K562 (cell line): Measurements from ENCODE around the gene MTCH2.

Experiments used
- BRCA1 ChIP-seq, 2 experiments: fragments of 450-650 bp in 1 of 2; sonication (generic) in 1 of 2; formaldehyde crosslinking in 1 of 2; IDR thresholded peaks; 2 replicates each; pipeline versions ENCODE4 v1.5.0 to v1.6.1; 2017 to 2020; ENCODE audit warnings: mild to moderate bottlenecking in 1 of 2, missing genetic modification reagents in 1 of 2
- MEIS2 ChIP-seq: fragments of 450-650 bp; IDR thresholded peaks from 2 replicates; pipeline ENCODE4 v1.6.1; 2014; ENCODE audit warnings: mild to moderate bottlenecking; ENCODE audit not compliant: partially characterized antibody
- TF ChIP-seq, protein P1 (sequence below): fragments of 250-450 bp; sonication (Bioruptor Pico); IDR thresholded peaks from 2 replicates; pipeline ENCODE4 v1.8.0; 2022; ENCODE audit warnings: moderate library complexity, mild to moderate bottlenecking, inconsistent platforms
- TF ChIP-seq, protein P2 (sequence below), 3 experiments: IDR thresholded peaks in 2 of 3; conservative IDR thresholded peaks in 1 of 3; 2 replicates each; pipeline ENCODE4 v1.5.1; 2011 to 2012; ENCODE audit warnings: low read length in 3 of 3, mild to moderate bottlenecking in 3 of 3, control low read depth in 2 of 3, improper control_type of control experiment in 1 of 3, inconsistent platforms in 1 of 3, low read depth in 1 of 3, mixed read lengths in 1 of 3, moderate library complexity in 1 of 3; ENCODE audit not compliant: insufficient read depth in 2 of 3
- TF ChIP-seq, protein P3 (sequence below): IDR thresholded peaks from 3 replicates; pipeline ENCODE4 v1.6.1; 2011; ENCODE audit warnings: borderline replicate concordance, mild to moderate bottlenecking, moderate library complexity; ENCODE audit not compliant: insufficient read length; ENCODE audit errors: extremely low read depth

DNA sequence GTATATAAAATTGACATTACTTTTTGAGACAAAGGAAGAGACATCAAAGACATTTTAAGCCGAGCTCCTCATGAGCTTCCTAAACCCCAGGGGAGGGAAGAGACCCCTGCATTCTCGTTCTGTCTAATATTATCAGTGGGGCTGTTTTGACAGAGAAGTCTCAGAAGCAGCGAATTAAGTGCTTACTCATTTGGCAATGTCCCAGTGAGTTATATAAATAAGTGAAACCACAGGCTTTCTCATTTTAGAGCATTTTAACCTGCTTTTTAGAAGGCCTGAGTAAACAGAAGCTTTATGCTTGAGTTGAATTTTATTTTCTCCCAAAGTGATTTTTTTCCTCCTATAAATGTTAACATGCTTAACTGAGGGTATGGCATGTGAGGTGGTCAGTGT lies 24.9 kb downstream of the MTCH2 start:
- TF ChIP-seq, protein P1, sequence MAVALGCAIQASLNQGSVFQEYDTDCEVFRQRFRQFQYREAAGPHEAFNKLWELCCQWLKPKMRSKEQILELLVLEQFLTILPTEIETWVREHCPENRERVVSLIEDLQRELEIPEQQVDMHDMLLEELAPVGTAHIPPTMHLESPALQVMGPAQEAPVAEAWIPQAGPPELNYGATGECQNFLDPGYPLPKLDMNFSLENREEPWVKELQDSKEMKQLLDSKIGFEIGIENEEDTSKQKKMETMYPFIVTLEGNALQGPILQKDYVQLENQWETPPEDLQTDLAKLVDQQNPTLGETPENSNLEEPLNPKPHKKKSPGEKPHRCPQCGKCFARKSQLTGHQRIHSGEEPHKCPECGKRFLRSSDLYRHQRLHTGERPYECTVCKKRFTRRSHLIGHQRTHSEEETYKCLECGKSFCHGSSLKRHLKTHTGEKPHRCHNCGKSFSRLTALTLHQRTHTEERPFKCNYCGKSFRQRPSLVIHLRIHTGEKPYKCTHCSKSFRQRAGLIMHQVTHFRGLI: no peak
- TF ChIP-seq BRCA1 (IDR thresholded peaks at IDR 0.05) (no peak), BRCA1 (CRISPR knock-in tag; IDR thresholded peaks at IDR 0.05) (no peak), MEIS2 (no peak)
- TF ChIP-seq, protein P2, sequence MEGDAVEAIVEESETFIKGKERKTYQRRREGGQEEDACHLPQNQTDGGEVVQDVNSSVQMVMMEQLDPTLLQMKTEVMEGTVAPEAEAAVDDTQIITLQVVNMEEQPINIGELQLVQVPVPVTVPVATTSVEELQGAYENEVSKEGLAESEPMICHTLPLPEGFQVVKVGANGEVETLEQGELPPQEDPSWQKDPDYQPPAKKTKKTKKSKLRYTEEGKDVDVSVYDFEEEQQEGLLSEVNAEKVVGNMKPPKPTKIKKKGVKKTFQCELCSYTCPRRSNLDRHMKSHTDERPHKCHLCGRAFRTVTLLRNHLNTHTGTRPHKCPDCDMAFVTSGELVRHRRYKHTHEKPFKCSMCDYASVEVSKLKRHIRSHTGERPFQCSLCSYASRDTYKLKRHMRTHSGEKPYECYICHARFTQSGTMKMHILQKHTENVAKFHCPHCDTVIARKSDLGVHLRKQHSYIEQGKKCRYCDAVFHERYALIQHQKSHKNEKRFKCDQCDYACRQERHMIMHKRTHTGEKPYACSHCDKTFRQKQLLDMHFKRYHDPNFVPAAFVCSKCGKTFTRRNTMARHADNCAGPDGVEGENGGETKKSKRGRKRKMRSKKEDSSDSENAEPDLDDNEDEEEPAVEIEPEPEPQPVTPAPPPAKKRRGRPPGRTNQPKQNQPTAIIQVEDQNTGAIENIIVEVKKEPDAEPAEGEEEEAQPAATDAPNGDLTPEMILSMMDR (IDR thresholded peaks at IDR 0.05 in 2 of 3, conservative IDR thresholded peaks at IDR 0.05 in 1 of 3; ENCODE audit: insufficient read depth in 2 of 3, low read depth in 1 of 3, low read length in 3 of 3): no peak
- TF ChIP-seq, protein P3, sequence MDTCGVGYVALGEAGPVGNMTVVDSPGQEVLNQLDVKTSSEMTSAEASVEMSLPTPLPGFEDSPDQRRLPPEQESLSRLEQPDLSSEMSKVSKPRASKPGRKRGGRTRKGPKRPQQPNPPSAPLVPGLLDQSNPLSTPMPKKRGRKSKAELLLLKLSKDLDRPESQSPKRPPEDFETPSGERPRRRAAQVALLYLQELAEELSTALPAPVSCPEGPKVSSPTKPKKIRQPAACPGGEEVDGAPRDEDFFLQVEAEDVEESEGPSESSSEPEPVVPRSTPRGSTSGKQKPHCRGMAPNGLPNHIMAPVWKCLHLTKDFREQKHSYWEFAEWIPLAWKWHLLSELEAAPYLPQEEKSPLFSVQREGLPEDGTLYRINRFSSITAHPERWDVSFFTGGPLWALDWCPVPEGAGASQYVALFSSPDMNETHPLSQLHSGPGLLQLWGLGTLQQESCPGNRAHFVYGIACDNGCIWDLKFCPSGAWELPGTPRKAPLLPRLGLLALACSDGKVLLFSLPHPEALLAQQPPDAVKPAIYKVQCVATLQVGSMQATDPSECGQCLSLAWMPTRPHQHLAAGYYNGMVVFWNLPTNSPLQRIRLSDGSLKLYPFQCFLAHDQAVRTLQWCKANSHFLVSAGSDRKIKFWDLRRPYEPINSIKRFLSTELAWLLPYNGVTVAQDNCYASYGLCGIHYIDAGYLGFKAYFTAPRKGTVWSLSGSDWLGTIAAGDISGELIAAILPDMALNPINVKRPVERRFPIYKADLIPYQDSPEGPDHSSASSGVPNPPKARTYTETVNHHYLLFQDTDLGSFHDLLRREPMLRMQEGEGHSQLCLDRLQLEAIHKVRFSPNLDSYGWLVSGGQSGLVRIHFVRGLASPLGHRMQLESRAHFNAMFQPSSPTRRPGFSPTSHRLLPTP: no peak
